Suprapubic skin (tissue), 4 donors: Measurements from ENCODE around the gene NBAS.

Experiments
- POLR2A ChIP-seq, 2 donors: fragments of 450-650 bp; IDR thresholded peaks; one replicate each; pipeline ENCODE4 v1.6.1; 2017; ENCODE audit warnings: antibody characterized with exemption in 2 of 2, mild to moderate bottlenecking in 2 of 2, moderate library complexity in 2 of 2
- POLR2AphosphoS5 ChIP-seq, 3 donors: sonication (generic); formaldehyde crosslinking; IDR thresholded peaks; one replicate each; pipeline ENCODE4 v1.6.1; 2017; ENCODE audit warnings: antibody characterized with exemption in 3 of 3
- TF ChIP-seq, protein P1 (sequence below), 2 donors: fragments of 200-600 bp in 1 of 2; fragments of 450-650 bp in 1 of 2; sonication (generic) in 1 of 2; IDR thresholded peaks; one replicate each; pipeline ENCODE4 v1.5.1; 2016 to 2019; ENCODE audit warnings: antibody characterized with exemption in 2 of 2, mild to moderate bottlenecking in 1 of 2, moderate library complexity in 1 of 2

DNA sequence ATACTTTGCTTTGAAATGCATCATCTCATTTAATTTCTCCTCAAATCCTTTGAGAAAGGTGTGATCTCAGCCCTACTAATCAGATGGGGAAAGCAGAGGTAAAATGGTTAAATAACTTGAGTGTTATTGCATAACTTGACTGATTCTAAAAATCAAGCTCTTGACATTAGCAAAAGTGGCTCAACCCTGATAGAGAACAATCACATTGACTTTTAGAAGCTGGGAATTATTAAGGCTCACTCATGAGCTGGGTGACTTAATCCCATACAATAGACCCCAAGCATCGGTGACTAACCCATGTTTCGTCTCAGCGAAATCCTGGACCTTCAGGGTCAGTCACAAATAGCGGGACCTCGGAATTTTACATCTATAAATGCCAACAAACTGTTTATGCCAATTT is 378.9 kb downstream of the NBAS start:
- TF ChIP-seq POLR2AphosphoS5 (IDR thresholded peaks at IDR 0.05) (no peak), POLR2A (IDR thresholded peaks at IDR 0.05) (no peak)
- TF ChIP-seq, protein P1, sequence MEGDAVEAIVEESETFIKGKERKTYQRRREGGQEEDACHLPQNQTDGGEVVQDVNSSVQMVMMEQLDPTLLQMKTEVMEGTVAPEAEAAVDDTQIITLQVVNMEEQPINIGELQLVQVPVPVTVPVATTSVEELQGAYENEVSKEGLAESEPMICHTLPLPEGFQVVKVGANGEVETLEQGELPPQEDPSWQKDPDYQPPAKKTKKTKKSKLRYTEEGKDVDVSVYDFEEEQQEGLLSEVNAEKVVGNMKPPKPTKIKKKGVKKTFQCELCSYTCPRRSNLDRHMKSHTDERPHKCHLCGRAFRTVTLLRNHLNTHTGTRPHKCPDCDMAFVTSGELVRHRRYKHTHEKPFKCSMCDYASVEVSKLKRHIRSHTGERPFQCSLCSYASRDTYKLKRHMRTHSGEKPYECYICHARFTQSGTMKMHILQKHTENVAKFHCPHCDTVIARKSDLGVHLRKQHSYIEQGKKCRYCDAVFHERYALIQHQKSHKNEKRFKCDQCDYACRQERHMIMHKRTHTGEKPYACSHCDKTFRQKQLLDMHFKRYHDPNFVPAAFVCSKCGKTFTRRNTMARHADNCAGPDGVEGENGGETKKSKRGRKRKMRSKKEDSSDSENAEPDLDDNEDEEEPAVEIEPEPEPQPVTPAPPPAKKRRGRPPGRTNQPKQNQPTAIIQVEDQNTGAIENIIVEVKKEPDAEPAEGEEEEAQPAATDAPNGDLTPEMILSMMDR (IDR thresholded peaks at IDR 0.05), result no peak
